CD4-positive, alpha-beta memory T cell (primary cell): ENCODE data around the gene ARHGAP22. TPM values are rescaled to one million over a fixed set of nuclear protein-coding genes. Genes with fewer than 3 reads are reported as not detected.

Source experiments
- CTCF ChIA-PET: fragments of 350-600 bp; sonication (Branson Sonifier 250); formaldehyde crosslinking; loops from one replicate; lab custom pipeline; 2021; ENCODE audit warnings: inconsistent platforms; ENCODE audit not compliant: partially characterized antibody; lab: Charles Lee
- POLR2A ChIA-PET: fragments of 350-600 bp; sonication (Branson Sonifier 250); formaldehyde crosslinking; loops from one replicate; lab custom pipeline; 2021; ENCODE audit not compliant: partially characterized antibody; lab: Charles Lee
- DNase-seq, 5 donors: peaks; one replicate each; pipeline versions ENCODE4 v3.0.0 to v3.0.0-alpha.2; 2020 to 2022; ENCODE audit warnings: mixed read lengths in 1 of 5
- H3K27ac ChIP-seq: one replicate; pipeline ENCODE4 v1.7.0; 2013; ENCODE audit warnings: low read depth, low read length
- H3K27me3 ChIP-seq: 2 replicates; pipeline ENCODE4 v1.7.0; 2013; ENCODE audit warnings: mild to moderate bottlenecking, low read length, moderate library complexity; ENCODE audit not compliant: insufficient read depth
- H3K36me3 ChIP-seq: 2 replicates; pipeline ENCODE4 v1.7.0; 2013; ENCODE audit warnings: mild to moderate bottlenecking, low read length, moderate library complexity; ENCODE audit not compliant: insufficient read depth
- H3K4me1 ChIP-seq: 2 replicates; pipeline ENCODE4 v1.7.0; 2013; ENCODE audit warnings: mild to moderate bottlenecking, low read length, moderate library complexity; ENCODE audit not compliant: insufficient read depth
- H3K4me3 ChIP-seq, 2 donors: one replicate each; pipeline ENCODE4 v1.7.0; 2013; ENCODE audit warnings: low read length in 2 of 2, mild to moderate bottlenecking in 1 of 2
- H3K9me3 ChIP-seq, 2 donors: one replicate each; pipeline ENCODE4 v1.7.0; 2013; ENCODE audit warnings: low read length in 2 of 2, control low read depth in 1 of 2; ENCODE audit not compliant: control insufficient read depth in 1 of 2
- H3K27ac Mint-ChIP-seq, 7 donors: one replicate each; pipeline ENCODE4 v1.8.0; 2020 to 2021; ENCODE audit warnings: mixed read lengths in 7 of 7, mild to moderate bottlenecking in 6 of 7, inconsistent platforms in 3 of 7, moderate library complexity in 3 of 7
- H3K27me3 Mint-ChIP-seq, 2 donors: one replicate each; pipeline ENCODE4 v1.8.0; 2020 to 2021; ENCODE audit warnings: mixed read lengths in 2 of 2
- H3K36me3 Mint-ChIP-seq, 2 donors: one replicate each; pipeline ENCODE4 v1.8.0; 2020 to 2021; ENCODE audit warnings: mixed read lengths in 2 of 2, inconsistent platforms in 1 of 2, mild to moderate bottlenecking in 1 of 2
- H3K4me1 Mint-ChIP-seq, 4 donors: one replicate each; pipeline ENCODE4 v1.8.0; 2020 to 2021; ENCODE audit warnings: mixed read lengths in 4 of 4, mild to moderate bottlenecking in 1 of 4
- H3K4me3 Mint-ChIP-seq, 8 donors: one replicate each; pipeline ENCODE4 v1.8.0; 2020 to 2021; ENCODE audit warnings: mixed read lengths in 8 of 8, mild to moderate bottlenecking in 7 of 8, moderate library complexity in 6 of 8, inconsistent platforms in 3 of 8
- H3K9me3 Mint-ChIP-seq, 8 donors: one replicate each; pipeline ENCODE4 v1.8.0; 2020 to 2021; ENCODE audit warnings: mixed read lengths in 8 of 8, mild to moderate bottlenecking in 5 of 8, inconsistent platforms in 3 of 8, moderate library complexity in 1 of 8
- intact Hi-C: fragments of 100-400 bp; cut with micrococcal nuclease; formaldehyde crosslinking; loops from one replicate; pipeline ENCODE4 v1.15.1; 2023
- polyA plus RNA-seq, 2 donors: library from polyadenylated mRNA; unstranded; fragments of 300-500 nt; fragmentation: Illumina TruSeq; gene quantifications; one replicate each; pipeline ENCODE4 v1.2.3, GENCODE V29; 2021
- total RNA-seq, 2 experiments: library from RNA; stranded (reverse); gene quantifications; one replicate each; pipeline ENCODE4 v1.2.3, GENCODE V29; 2021

The ARHGAP22 gene
- total and polyA plus RNA-seq, 4 experiments from 2014 or later = 0.20 to 0.83 TPM; not detected in 2

- no peaks in the 10 kb centered on the region for H3K36me3 ChIP-seq
- no peak overlapping the region for H3K27ac ChIP-seq
- H3K4me3 ChIP-seq = no peak overlapping the region
- peaks cover 0 to 2% (median 0%) of the 10 kb centered on the region in 8 donors for H3K9me3 Mint-ChIP-seq
- H3K27ac Mint-ChIP-seq = no peak overlapping the region
- H3K4me3 Mint-ChIP-seq = no peak overlapping the region
- ChIA-PET CTCF (interaction anchor here (1.4 kb wide), 1 partner anchor 33 kb away, joined by 3 read pairs; no protein-coding TSS in a partner anchor), POLR2A (no interaction called here)
- peaks cover 3 to 6% of the 10 kb centered on the region in 2 donors for H3K27me3 Mint-ChIP-seq
- H3K27me3 ChIP-seq = no peaks in the 10 kb centered on the region
- no peaks in the 10 kb centered on the region for H3K4me1 ChIP-seq
- no peaks in the 10 kb centered on the region for H3K9me3 ChIP-seq
- intact Hi-C loops = no loop called here
- DNase-seq = no peak
- H3K4me1 Mint-ChIP-seq = no peaks in the 10 kb centered on the region
- H3K36me3 Mint-ChIP-seq = no peaks in the 10 kb centered on the region
Measured at GRCh38 chr10:48623607-48624132, 18.8 kb upstream of the ARHGAP22 start.

- Histone ChIP-seq H3K36me3 (no peaks in the 10 kb centered on the region), H3K27ac (no peak overlapping the region), H3K9me3 (no peaks in the 10 kb centered on the region), H3K4me1 (no peaks in the 10 kb centered on the region), H3K27me3 (no peaks in the 10 kb centered on the region), H3K4me3 (no peak overlapping the region)
- ChIA-PET CTCF (interaction anchor here (0.7 kb wide), 1 partner anchor 35 kb away, joined by 3 read pairs; no protein-coding TSS in a partner anchor), POLR2A (no interaction called here)
- H3K4me3 Mint-ChIP-seq = no peak overlapping the region
- peaks cover 0 to 2% (median 0%) of the 10 kb centered on the region in 8 donors for H3K9me3 Mint-ChIP-seq
- H3K27me3 Mint-ChIP-seq = peaks cover 3 to 6% of the 10 kb centered on the region in 2 donors
- H3K36me3 Mint-ChIP-seq = no peaks in the 10 kb centered on the region
- intact Hi-C loops = no loop called here
- H3K27ac Mint-ChIP-seq = no peak overlapping the region
- no peak for DNase-seq
- no peaks in the 10 kb centered on the region for H3K4me1 Mint-ChIP-seq
Measured at GRCh38 chr10:48623009-48623408, 18.1 kb upstream of the ARHGAP22 start.

GRCh38 chr10:48620719-48621118 lies 15.8 kb upstream of the ARHGAP22 start:
- H3K4me3 Mint-ChIP-seq = no peak overlapping the region
- no peaks in the 10 kb centered on the region for H3K4me1 ChIP-seq
- no peaks in the 10 kb centered on the region for H3K9me3 ChIP-seq
- no peaks in the 10 kb centered on the region for H3K4me1 Mint-ChIP-seq
- H3K27ac Mint-ChIP-seq = peak overlapping the region in 1 of 7 donors; percentile 36
- H3K27me3 Mint-ChIP-seq = peaks cover 2 to 3% of the 10 kb centered on the region in 2 donors
- no peaks in the 10 kb centered on the region for H3K36me3 Mint-ChIP-seq
- ChIA-PET CTCF (interaction anchor here (2.3 kb wide), 1 partner anchor 12 kb away, joined by 7 read pairs; no protein-coding TSS in a partner anchor), POLR2A (no interaction called here)
- intact Hi-C loops = no loop called here
- no peak overlapping the region for H3K4me3 ChIP-seq
- H3K27me3 ChIP-seq = no peaks in the 10 kb centered on the region
- H3K36me3 ChIP-seq = no peaks in the 10 kb centered on the region
- no peak overlapping the region for H3K27ac ChIP-seq
- no peak for DNase-seq
- H3K9me3 Mint-ChIP-seq = peaks cover 0 to 8% (median 5%) of the 10 kb centered on the region in 8 donors

GRCh38 chr10:48616436-48616835 lies 11.6 kb upstream of the ARHGAP22 start:
- no peak overlapping the region for H3K4me3 ChIP-seq
- no peaks in the 10 kb centered on the region for H3K27me3 ChIP-seq
- H3K27me3 Mint-ChIP-seq = peaks cover 5 to 18% of the 10 kb centered on the region in 2 donors
- H3K27ac Mint-ChIP-seq = no peak overlapping the region
- H3K9me3 Mint-ChIP-seq = peaks cover 0 to 30% (median 8%) of the 10 kb centered on the region in 8 donors
- H3K4me1 ChIP-seq = no peaks in the 10 kb centered on the region
- H3K27ac ChIP-seq = no peak overlapping the region
- POLR2A ChIA-PET = no interaction called here
- no peaks in the 10 kb centered on the region for H3K9me3 ChIP-seq
- no peak overlapping the region for H3K4me3 Mint-ChIP-seq
- H3K4me1 Mint-ChIP-seq = no peaks in the 10 kb centered on the region
- DNase-seq = no peak
- CTCF ChIA-PET = no interaction called here
- H3K36me3 Mint-ChIP-seq = no peaks in the 10 kb centered on the region
- intact Hi-C loops = no loop called here
- no peaks in the 10 kb centered on the region for H3K36me3 ChIP-seq

GRCh38 chr10:48614481-48615390 lies 9.9 kb upstream of the ARHGAP22 start:
- Mint-ChIP-seq H3K9me3 (peaks cover 0 to 30% (median 8%) of the 10 kb centered on the region in 8 donors), H3K4me1 (no peaks in the 10 kb centered on the region), H3K4me3 (no peak overlapping the region), H3K27me3 (peaks cover 6 to 18% of the 10 kb centered on the region in 2 donors), H3K27ac (no peak overlapping the region), H3K36me3 (no peaks in the 10 kb centered on the region)
- POLR2A ChIA-PET = no interaction called here
- H3K27me3 ChIP-seq = no peaks in the 10 kb centered on the region
- H3K36me3 ChIP-seq = no peaks in the 10 kb centered on the region
- no peak overlapping the region for H3K4me3 ChIP-seq
- intact Hi-C loops = no loop called here
- H3K4me1 ChIP-seq = no peaks in the 10 kb centered on the region
- no peaks in the 10 kb centered on the region for H3K9me3 ChIP-seq
- no peak for DNase-seq
- no peak overlapping the region for H3K27ac ChIP-seq
- CTCF ChIA-PET = interaction anchor here (0.9 to 1.9 kb wide), 3 partner anchors 14 to 41 kb away, joined by 3 to 7 read pairs (median 6); no protein-coding TSS in a partner anchor

GRCh38 chr10:48613016-48613415 lies 8.1 kb upstream of the ARHGAP22 start:
- intact Hi-C loops = no loop called here
- POLR2A ChIA-PET = no interaction called here
- H3K36me3 Mint-ChIP-seq = no peaks in the 10 kb centered on the region
- H3K36me3 ChIP-seq = no peaks in the 10 kb centered on the region
- CTCF ChIA-PET = no interaction called here
- H3K4me3 ChIP-seq = no peak overlapping the region
- H3K27ac Mint-ChIP-seq = no peak overlapping the region
- H3K4me1 ChIP-seq = no peaks in the 10 kb centered on the region
- H3K4me1 Mint-ChIP-seq = no peaks in the 10 kb centered on the region
- H3K9me3 Mint-ChIP-seq = peaks cover 0 to 30% (median 8%) of the 10 kb centered on the region in 8 donors
- H3K4me3 Mint-ChIP-seq = no peak overlapping the region
- peaks cover 6 to 18% of the 10 kb centered on the region in 2 donors for H3K27me3 Mint-ChIP-seq
- no peaks in the 10 kb centered on the region for H3K27me3 ChIP-seq
- no peak overlapping the region for H3K27ac ChIP-seq
- no peaks in the 10 kb centered on the region for H3K9me3 ChIP-seq
- no peak for DNase-seq

GRCh38 chr10:48612236-48612943 lies 7.5 kb upstream of the ARHGAP22 start:
- DNase-seq = no peak
- no peaks in the 10 kb centered on the region for H3K4me1 ChIP-seq
- no peak overlapping the region for H3K4me3 ChIP-seq
- peaks cover 6 to 18% of the 10 kb centered on the region in 2 donors for H3K27me3 Mint-ChIP-seq
- H3K9me3 Mint-ChIP-seq = peaks cover 0 to 30% (median 8%) of the 10 kb centered on the region in 8 donors
- no peaks in the 10 kb centered on the region for H3K27me3 ChIP-seq
- H3K27ac Mint-ChIP-seq = no peak overlapping the region
- no peaks in the 10 kb centered on the region for H3K9me3 ChIP-seq
- H3K4me3 Mint-ChIP-seq = no peak overlapping the region
- no peaks in the 10 kb centered on the region for H3K36me3 Mint-ChIP-seq
- POLR2A ChIA-PET = no interaction called here
- no peaks in the 10 kb centered on the region for H3K36me3 ChIP-seq
- intact Hi-C loops = no loop called here
- no peak overlapping the region for H3K27ac ChIP-seq
- no peaks in the 10 kb centered on the region for H3K4me1 Mint-ChIP-seq
- CTCF ChIA-PET = no interaction called here
